ENCODE results near the gene ACOT6. TPM values are rescaled to one million over a fixed set of nuclear protein-coding genes. Genes with fewer than 3 reads are reported as not detected.
A peak's percentile ranks its signal among the peaks of the same experiment; 100 is the strongest.
"Not testable (repeated sequence)": the region's sequence is repeated elsewhere in the genome, so short reads cannot be mapped to it uniquely, and the experiment has no call there.

ACOT6 gene
- total RNA-seq, 2 experiments from 2014 or later = not detected

DNA sequence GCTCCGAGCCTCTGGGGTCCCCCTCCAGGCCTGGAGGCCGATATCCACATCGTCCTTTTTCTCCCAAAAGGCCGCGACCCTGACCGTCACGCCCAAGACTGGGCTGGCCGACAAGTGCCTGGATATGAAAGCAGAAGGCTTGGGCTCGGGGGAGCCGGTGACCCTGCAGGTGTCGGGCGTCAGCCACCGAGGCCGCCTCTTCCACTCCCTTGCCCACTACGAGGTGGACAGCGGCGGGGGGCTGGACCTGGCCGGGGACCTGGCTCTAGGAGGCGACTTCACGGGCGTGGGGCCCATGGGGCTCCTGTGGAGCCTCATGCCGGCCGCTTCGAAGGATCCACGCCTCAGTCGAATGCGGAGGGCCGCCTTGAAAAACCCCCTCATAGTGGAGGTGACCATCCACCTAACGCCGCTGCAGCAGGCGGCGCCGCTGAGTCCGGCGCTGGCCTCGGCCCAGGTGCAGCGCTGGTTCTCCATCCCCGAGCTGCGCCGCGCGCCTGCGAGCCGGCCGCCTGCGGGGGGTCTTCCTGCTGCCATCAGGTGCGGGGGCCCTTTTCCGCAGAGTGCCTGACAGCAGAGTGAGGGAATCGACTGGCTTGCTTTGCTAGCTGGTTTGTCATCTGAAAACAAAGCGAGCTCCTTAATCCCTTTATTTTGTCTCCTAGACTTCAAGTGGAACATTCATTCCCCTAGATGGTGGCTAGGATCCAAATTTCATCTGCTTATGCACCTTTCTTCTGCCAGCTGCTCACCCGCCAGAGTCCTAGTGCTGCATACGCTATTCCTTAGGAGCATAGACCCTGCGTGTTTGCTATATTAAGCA is 21.9 kb downstream of the ACOT6 start:
- no peak overlapping the region for H3K27ac Mint-ChIP-seq
- H3K9me3 Mint-ChIP-seq = no peaks in the 10 kb centered on the region
- peaks cover 19% of the 10 kb centered on the region for H3K27me3 Mint-ChIP-seq
- POLR2A ChIA-PET = interaction anchor here (1.5 to 1.6 kb wide), 2 partner anchors 65 to 78 kb away, joined by 4 read pairs; partner anchors contain the start of gene ACOT2
- peak overlapping the region; percentile 48 for H3K4me3 Mint-ChIP-seq
- CTCF ChIA-PET = interaction anchor here (1.0 to 2.5 kb wide), 7 partner anchors 10 to 339 kb away, joined by 3 to 28 read pairs (median 4); partner anchors contain the start of gene DNAL1
- DNase-seq = no peak
- peaks cover 5% of the 10 kb centered on the region for H3K4me1 Mint-ChIP-seq
- H3K36me3 Mint-ChIP-seq (ENCODE audit: low read depth) = no peaks in the 10 kb centered on the region

DNA sequence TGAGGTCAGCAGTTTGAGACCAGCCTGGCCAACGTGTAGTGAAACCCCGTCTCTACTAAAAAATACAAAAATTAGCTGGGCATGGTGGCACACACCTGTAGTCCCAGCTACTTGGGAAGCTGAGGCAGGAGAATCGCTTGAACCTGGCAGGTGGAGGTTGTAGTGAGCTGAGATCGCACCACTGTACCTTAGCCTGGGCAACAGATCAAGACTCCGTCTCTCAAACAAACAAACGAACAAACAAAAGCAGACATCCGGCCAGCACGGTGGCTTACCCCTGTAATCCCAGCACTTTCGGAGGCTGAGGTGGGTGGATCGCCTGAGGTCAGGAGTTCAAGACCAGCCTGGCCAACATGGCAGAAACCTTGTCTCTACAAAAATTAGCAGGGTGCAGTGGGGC is 24.0 kb downstream of the ACOT6 start:
- CTCF ChIA-PET = interaction anchor here (1.1 kb wide), 1 partner anchor 128 kb away, joined by 4 read pairs; no protein-coding TSS in a partner anchor

DNA sequence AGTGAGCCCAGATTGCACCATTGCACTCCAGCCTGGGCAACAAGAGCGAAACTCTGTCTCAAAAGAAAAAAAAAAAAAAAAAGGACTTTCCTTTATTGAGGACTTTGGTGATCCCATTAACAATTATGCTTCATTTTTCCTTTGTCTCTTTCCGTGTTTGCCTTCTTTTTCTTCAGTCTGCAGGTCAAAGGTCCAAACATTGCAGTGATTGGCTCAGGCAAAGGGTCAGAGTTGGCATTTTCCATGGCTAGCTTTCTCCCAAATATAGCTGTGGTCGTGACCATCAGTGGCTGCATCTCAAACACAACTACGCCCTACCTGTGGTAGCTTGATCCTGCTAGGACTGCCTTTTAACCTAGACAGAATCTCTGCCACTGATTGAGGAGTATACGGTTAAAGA is 25.5 kb downstream of the ACOT6 start:
- Mint-ChIP-seq H3K36me3 (ENCODE audit: low read depth) (no peaks in the 10 kb centered on the region), H3K4me1 (peaks cover 5% of the 10 kb centered on the region), H3K27ac (no peak overlapping the region), H3K27me3 (peaks cover 15% of the 10 kb centered on the region), H3K4me3 (no peak overlapping the region), H3K9me3 (no peaks in the 10 kb centered on the region)
- DNase-seq = no peak
- ChIA-PET POLR2A (no interaction called here), CTCF (interaction anchor here (0.7 to 1.4 kb wide), 5 partner anchors 17 to 604 kb away, joined by 3 to 4 read pairs (median 3); partner anchors contain the start of gene RIOX1)

More for the DNA sequence above, 24.0 kb downstream of the ACOT6 start:
- H3K4me3 Mint-ChIP-seq; H3K9me3 Mint-ChIP-seq; DNase-seq; H3K27ac Mint-ChIP-seq; POLR2A ChIA-PET; H3K4me1 Mint-ChIP-seq; H3K36me3 Mint-ChIP-seq (ENCODE audit: low read depth): not testable (repeated sequence)
- peaks cover 17% of the 10 kb centered on the region for H3K27me3 Mint-ChIP-seq

DNA sequence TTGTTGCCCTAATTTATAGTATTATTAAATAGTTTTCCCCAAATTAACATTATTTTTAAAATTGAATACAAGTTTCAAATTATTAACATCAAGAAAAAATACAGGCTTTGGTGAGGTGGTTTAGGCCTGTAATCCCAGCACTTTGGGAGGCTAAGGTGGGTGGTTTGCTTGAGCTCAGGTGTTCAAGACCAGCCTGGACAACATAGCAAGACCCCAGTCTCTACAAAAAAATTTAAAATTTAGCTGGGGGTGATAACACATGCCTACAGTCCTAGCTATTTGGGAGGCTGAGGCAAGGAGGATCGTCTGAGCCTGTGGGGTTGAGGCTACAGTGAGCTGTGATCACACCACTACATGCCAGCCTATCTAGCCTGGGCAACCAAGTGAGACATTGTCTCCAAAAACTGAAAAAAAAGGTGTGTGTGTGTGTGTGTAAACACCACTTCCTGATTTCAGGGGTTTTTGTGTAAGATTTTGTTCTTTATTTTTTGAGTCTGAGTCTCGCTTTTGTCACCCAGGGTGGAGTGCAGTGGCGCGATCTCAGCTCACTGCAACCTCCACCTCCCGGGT is 28.6 kb downstream of the ACOT6 start:
- no peak overlapping the region for H3K27ac Mint-ChIP-seq
- no peaks in the 10 kb centered on the region for H3K36me3 Mint-ChIP-seq (ENCODE audit: low read depth)
- H3K9me3 Mint-ChIP-seq = no peaks in the 10 kb centered on the region
- H3K4me3 Mint-ChIP-seq = no peak overlapping the region
- no peak for DNase-seq
- POLR2A ChIA-PET = no interaction called here
- peaks cover 16% of the 10 kb centered on the region for H3K4me1 Mint-ChIP-seq
- CTCF ChIA-PET = interaction anchor here (0.6 kb wide), 1 partner anchor 359 kb away, joined by 3 read pairs; no protein-coding TSS in a partner anchor
- peaks cover 7% of the 10 kb centered on the region for H3K27me3 Mint-ChIP-seq

DNA sequence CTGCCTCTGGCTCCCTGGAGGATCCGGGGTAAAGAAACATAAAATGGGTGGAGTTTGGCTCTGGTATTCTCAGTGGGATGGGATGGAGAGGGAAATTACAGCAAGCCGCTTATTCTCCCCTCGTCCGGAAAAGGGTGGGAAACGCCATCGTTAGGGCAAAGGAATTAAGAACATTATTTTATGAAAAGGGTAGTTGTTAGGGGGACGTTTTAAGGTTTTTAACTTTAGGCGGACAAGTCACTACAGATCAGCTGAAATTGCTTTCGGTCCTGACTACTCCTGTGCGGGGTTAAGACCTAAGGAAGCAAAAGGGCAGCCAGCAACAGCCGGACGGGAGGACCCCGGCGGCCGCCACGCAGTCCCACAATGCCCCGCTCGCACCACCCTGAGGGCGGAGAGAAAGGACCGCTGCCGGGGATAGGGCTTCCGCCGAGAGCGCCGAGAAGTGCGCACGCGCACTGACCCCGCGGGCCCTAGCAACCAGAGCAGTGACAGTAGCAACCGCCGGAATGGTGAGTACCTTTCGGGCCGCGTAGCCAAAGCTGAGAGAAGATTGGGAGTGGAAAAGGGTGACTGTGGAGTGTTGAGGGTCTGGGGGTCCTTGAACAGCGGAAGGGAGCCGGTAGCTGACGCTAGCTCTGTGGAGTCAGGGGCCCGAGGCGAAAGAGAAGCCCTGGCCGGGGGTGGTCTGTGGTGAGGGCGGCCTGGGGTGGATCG is 32.4 kb downstream of the ACOT6 start, which contains the start of gene DNAL1:
TSS of gene DNAL1 (plus strand) at position 456 of the 717 bp plus-strand sequence. CDS start at position 510, 54 bp downstream.
- Mint-ChIP-seq H3K4me1 (peaks cover 18% of the 10 kb centered on the region), H3K36me3 (ENCODE audit: low read depth) (no peaks in the 10 kb centered on the region), H3K27me3 (no peaks in the 10 kb centered on the region), H3K4me3 (peak within 1 kb of the TSS; percentile 91), H3K9me3 (no peaks in the 10 kb centered on the region), H3K27ac (peak within 1 kb of the TSS; percentile 79)
- DNase-seq = peak; percentile 92
- POLR2A ChIA-PET = interaction anchor here (1.0 to 1.6 kb wide), 6 partner anchors 32 to 185 kb away, joined by 3 to 4 read pairs (median 4); partner anchors contain the start of genes ACOT6 and RIOX1
- CTCF ChIA-PET = interaction anchor here (0.7 to 2.3 kb wide), 8 partner anchors 11 to 136 kb away, joined by 3 to 7 read pairs (median 4); partner anchors contain the start of genes ACOT2 and ACOT6

DNA sequence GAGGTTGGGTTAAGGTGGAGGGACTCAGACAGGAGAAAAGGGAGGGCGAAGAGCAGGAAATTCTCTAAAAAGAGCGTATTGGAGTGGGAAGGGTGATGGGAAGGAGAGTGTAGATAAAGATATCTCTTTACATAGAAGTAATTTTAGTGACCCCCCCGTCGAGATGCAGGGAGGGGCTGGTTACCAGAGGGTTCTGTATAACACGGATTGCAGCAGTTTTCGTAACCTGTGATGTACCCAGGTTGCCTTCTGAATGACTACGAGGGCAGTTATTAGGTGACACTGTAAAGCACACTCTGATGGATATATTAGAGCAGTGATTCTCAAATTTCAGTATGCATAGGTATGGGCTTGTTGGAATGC is 32.9 kb downstream of the ACOT6 start:
- peak overlapping the region; percentile 79 for H3K27ac Mint-ChIP-seq

DNA sequence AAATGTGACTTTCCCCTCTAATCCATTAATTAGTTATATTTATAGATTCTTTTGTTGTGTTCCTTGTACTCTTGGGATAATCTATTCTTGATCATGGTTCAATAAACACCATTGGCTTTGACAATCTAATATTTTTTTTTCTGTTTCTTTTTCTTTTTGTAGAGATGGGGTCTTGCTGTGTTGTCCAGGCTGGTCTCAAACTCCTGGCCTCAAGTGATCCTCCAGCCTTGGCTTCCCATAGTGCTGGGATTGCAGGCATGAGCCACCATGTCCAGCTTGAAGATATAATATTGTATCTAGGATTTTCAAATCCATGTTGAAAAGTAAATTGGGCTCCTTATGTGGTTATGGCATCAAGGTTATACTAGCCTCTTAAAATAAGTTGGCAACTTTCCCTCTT is 38.7 kb downstream of the ACOT6 start:
- Mint-ChIP-seq H3K4me1 (peaks cover 1% of the 10 kb centered on the region), H3K27me3 (no peaks in the 10 kb centered on the region), H3K27ac (no peak overlapping the region), H3K36me3 (ENCODE audit: low read depth) (no peaks in the 10 kb centered on the region), H3K4me3 (no peak overlapping the region), H3K9me3 (no peaks in the 10 kb centered on the region)
- CTCF ChIA-PET = interaction anchor here (1.4 kb wide), 1 partner anchor 78 kb away, joined by 3 read pairs; no protein-coding TSS in a partner anchor
- POLR2A ChIA-PET = no interaction called here
- no peak for DNase-seq

More for the DNA sequence above, 32.9 kb downstream of the ACOT6 start:
- H3K4me3 Mint-ChIP-seq = peak overlapping the region; percentile 91
- no peaks in the 10 kb centered on the region for H3K36me3 Mint-ChIP-seq (ENCODE audit: low read depth)
- CTCF ChIA-PET = interaction anchor here (0.5 to 2.3 kb wide), 6 partner anchors 12 to 177 kb away, joined by 3 to 7 read pairs (median 4); partner anchors contain the start of gene ACOT2
- H3K9me3 Mint-ChIP-seq = no peaks in the 10 kb centered on the region
- POLR2A ChIA-PET = interaction anchor here (1.2 to 1.6 kb wide), 3 partner anchors 67 to 185 kb away, joined by 3 to 4 read pairs (median 4); no protein-coding TSS in a partner anchor
- peaks cover 18% of the 10 kb centered on the region for H3K4me1 Mint-ChIP-seq
- DNase-seq = no peak
- no peaks in the 10 kb centered on the region for H3K27me3 Mint-ChIP-seq

DNA sequence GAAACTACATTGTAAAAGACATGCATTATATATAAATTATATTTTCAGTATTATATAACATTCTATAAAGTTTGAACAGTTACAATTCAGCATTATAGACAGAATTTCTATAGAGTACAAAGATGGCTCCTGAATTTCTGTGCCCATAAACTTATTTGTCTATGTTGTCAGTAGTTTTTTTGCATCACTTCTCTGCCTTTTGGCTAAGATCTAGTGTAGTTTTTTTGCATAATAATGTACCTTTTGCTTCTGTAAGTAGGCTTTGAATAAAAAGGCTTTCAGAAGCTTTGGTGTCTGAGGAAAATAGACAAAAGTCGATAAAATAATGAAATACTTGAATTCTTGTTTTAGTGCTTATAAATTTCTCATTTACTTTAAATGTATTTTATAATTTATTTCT is 43.5 kb downstream of the ACOT6 start:
- Mint-ChIP-seq H3K27ac (no peak overlapping the region), H3K9me3 (no peaks in the 10 kb centered on the region), H3K36me3 (ENCODE audit: low read depth) (no peaks in the 10 kb centered on the region), H3K4me3 (no peak overlapping the region), H3K27me3 (no peaks in the 10 kb centered on the region), H3K4me1 (no peaks in the 10 kb centered on the region)
- ChIA-PET CTCF (no interaction called here), POLR2A (no interaction called here)
- no peak for DNase-seq

DNA sequence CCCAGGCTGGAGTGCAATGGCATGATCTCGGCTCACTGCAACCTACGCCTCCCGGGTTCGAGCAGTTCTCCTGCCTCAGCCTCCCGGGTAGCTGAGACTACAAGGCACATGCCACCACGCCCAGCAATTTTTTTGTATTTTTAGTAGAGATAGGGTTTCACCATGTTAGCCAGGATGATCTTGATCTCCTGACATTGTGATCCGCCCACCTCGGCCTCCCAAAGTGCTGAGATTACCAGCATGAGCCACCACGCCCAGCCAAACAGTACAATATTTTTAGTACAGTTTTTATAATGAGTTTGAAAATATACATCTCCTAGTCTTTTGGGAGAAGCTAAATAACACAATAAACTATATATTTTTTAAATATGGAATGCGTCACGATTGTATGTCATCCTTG is 46.9 kb downstream of the ACOT6 start:
- DNase-seq; CTCF ChIA-PET; H3K27ac Mint-ChIP-seq; H3K27me3 Mint-ChIP-seq; H3K9me3 Mint-ChIP-seq; H3K4me3 Mint-ChIP-seq; H3K36me3 Mint-ChIP-seq (ENCODE audit: low read depth); H3K4me1 Mint-ChIP-seq; POLR2A ChIA-PET: not testable (repeated sequence)

DNA sequence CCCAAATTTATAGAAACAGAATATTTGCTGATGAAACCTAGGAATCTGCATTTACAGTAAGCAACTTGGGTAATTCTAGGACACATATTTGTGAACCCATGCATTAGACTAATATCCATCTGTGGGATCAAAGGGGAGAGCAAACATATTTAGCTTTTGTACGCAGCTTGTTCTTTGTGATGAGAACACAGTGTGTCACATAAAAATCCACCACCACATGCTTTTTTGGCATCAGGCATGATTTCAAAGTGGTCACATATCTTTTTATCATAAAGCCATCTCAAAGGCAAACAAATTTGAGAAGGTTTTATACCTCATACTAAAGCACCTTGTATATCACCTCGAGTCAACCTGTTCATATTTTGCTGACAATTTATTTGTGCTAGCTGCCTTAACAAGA is 48.2 kb downstream of the ACOT6 start:
- H3K4me1 Mint-ChIP-seq = no peaks in the 10 kb centered on the region
- H3K36me3 Mint-ChIP-seq (ENCODE audit: low read depth) = no peaks in the 10 kb centered on the region
- ChIA-PET POLR2A (interaction anchor here (0.7 kb wide), 1 partner anchor 34 kb away, joined by 3 read pairs; no protein-coding TSS in a partner anchor), CTCF (no interaction called here)
- H3K9me3 Mint-ChIP-seq = no peaks in the 10 kb centered on the region
- no peaks in the 10 kb centered on the region for H3K27me3 Mint-ChIP-seq
- DNase-seq = no peak
- no peak overlapping the region for H3K27ac Mint-ChIP-seq
- no peak overlapping the region for H3K4me3 Mint-ChIP-seq

DNA sequence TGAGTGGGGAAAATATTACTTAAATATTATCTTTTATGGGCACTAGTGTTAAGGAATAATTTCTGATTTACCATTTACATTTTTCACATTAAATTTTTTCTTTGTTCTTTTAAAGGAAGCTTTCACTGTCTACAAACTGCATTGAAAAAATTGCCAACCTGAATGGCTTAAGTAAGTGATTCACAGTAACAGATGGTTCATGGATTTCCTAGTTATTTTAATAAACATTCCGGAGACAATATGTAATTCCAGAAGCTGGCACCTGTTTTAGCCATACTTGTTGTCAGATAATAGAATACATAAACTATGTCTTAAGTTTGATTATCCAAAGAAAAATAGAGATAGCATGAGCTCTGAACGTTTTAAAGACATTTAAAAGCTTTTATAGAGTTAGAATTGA is 49.6 kb downstream of the ACOT6 start:
- H3K4me3 Mint-ChIP-seq = no peak overlapping the region
- no peak for DNase-seq
- ChIA-PET CTCF (no interaction called here), POLR2A (no interaction called here)
- no peaks in the 10 kb centered on the region for H3K27me3 Mint-ChIP-seq
- no peak overlapping the region for H3K27ac Mint-ChIP-seq
- H3K9me3 Mint-ChIP-seq = no peaks in the 10 kb centered on the region
- no peaks in the 10 kb centered on the region for H3K4me1 Mint-ChIP-seq
- H3K36me3 Mint-ChIP-seq (ENCODE audit: low read depth) = no peaks in the 10 kb centered on the region

DNA sequence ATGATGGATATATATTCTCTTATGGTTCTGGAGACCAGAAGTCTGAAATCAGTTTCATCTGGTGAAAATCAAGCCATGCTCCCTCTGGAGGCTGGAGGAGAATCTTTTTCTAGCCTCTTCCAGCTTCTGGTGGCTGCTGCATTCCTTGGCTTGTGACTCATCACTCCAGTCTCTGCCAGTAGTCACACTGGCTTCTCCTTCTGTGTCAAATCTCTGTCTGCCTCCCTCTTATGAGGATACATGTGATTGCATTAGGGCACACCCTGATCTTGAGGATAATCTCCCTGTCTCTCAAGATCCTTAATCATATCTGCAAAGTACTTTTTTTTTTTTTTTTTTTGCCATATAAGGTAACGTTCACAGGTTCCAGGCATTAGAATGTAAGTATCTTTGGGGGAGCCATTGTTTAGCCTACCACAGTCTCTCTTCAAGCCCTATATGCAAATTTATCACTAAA is 50.2 kb downstream of the ACOT6 start:
- no peaks in the 10 kb centered on the region for H3K27me3 Mint-ChIP-seq
- H3K36me3 Mint-ChIP-seq (ENCODE audit: low read depth) = no peaks in the 10 kb centered on the region
- CTCF ChIA-PET = interaction anchor here (0.6 kb wide), 1 partner anchor 154 kb away, joined by 3 read pairs; no protein-coding TSS in a partner anchor
- no peak overlapping the region for H3K4me3 Mint-ChIP-seq
- POLR2A ChIA-PET = no interaction called here
- H3K9me3 Mint-ChIP-seq = no peaks in the 10 kb centered on the region
- H3K27ac Mint-ChIP-seq = no peak overlapping the region
- H3K4me1 Mint-ChIP-seq = no peaks in the 10 kb centered on the region
- no peak for DNase-seq
